B cell (primary cell): ENCODE measurements around the gene VSTM2B. TPM values are rescaled to one million over a fixed set of nuclear protein-coding genes. Genes with fewer than 3 reads are reported as not detected.

Source experiments
- ATAC-seq: fragments of 200-7000 bp; cut with Tn5 transposase; one replicate; pipeline ENCODE4 v1.10.0; 2021; ENCODE audit warnings: low read depth, mild to moderate bottlenecking, moderate number of reproducible peaks, moderate library complexity
- CTCF ChIA-PET: fragments of 350-600 bp; sonication (Branson Sonifier 250); formaldehyde crosslinking; loops from one replicate; lab custom pipeline; 2021; ENCODE audit warnings: antibody characterized with exemption, inconsistent platforms; lab: Charles Lee
- POLR2A ChIA-PET: fragments of 350-600 bp; sonication (Branson Sonifier 250); formaldehyde crosslinking; loops from one replicate; lab custom pipeline; 2021; ENCODE audit warnings: antibody characterized with exemption; lab: Charles Lee
- DNase-seq: peaks from one replicate; pipeline ENCODE4 v3.0.0; 2013
- H2AFZ ChIP-seq: 2 replicates; pipeline ENCODE4 v1.6.1; 2012; ENCODE audit warnings: mild to moderate bottlenecking, low read depth, low read length; ENCODE audit not compliant: insufficient read depth, poor library complexity, severe bottlenecking
- H3K27ac ChIP-seq, 2 donors: 1 replicate in 1 of 2; 2 replicates in 1 of 2; pipeline ENCODE4 v1.5.1; 2012 to 2013; ENCODE audit warnings: low read length in 2 of 2, mild to moderate bottlenecking in 2 of 2, moderate library complexity in 1 of 2
- H3K27me3 ChIP-seq, 4 experiments: fragments of 200-600 bp in 1 of 4; sonication (generic) in 1 of 4; replicated peaks in 1 of 4; 1 replicate in 2 of 4; 2 replicates in 2 of 4; pipeline versions ENCODE4 v1.6.1 to v1.7.0; 2013 to 2016; ENCODE audit warnings: low read length in 3 of 4, mild to moderate bottlenecking in 2 of 4, mixed read lengths in 1 of 4, moderate library complexity in 1 of 4; ENCODE audit not compliant: insufficient read depth in 4 of 4, control insufficient read depth in 3 of 4; ENCODE audit errors: control extremely low read depth in 1 of 4
- H3K36me3 ChIP-seq, 2 experiments: replicated peaks in 1 of 2; 1 replicate in 1 of 2; 2 replicates in 1 of 2; pipeline versions ENCODE4 v1.6.1 to v1.7.1; 2013; ENCODE audit warnings: low read length in 1 of 2; ENCODE audit not compliant: insufficient read depth in 2 of 2, control insufficient read depth in 1 of 2; ENCODE audit errors: control extremely low read depth in 1 of 2, extremely low read depth in 1 of 2
- H3K4me1 ChIP-seq, 2 donors: fragments of 200-600 bp in 1 of 2; sonication (generic) in 1 of 2; 1 replicate in 1 of 2; 2 replicates in 1 of 2; pipeline versions ENCODE4 v1.5.1 to v1.6.1; 2013 to 2017; ENCODE audit warnings: low read length in 2 of 2; ENCODE audit not compliant: control insufficient read depth in 2 of 2, insufficient read depth in 2 of 2
- H3K4me2 ChIP-seq: replicated peaks from 2 replicates; pipeline ENCODE3; 2012; ENCODE audit warnings: mild to moderate bottlenecking, low read depth, low read length; ENCODE audit not compliant: poor library complexity, severe bottlenecking
- H3K4me3 ChIP-seq, 5 experiments: fragments of 200-600 bp in 1 of 5; sonication (generic) in 1 of 5; 1 replicate in 3 of 5; 2 replicates in 2 of 5; pipeline versions ENCODE4 v1.5.1 to v1.7.0; 2011 to 2016; ENCODE audit warnings: low read length in 4 of 5, mild to moderate bottlenecking in 4 of 5, low read depth in 2 of 5, control low read depth in 1 of 5, moderate library complexity in 1 of 5; ENCODE audit not compliant: insufficient read depth in 1 of 5; ENCODE audit errors: control extremely low read depth in 1 of 5, extremely low read depth in 1 of 5
- H3K79me2 ChIP-seq: fragments of 200-600 bp; sonication (generic); one replicate; pipeline ENCODE4 v1.6.0; 2016; ENCODE audit warnings: low read length; ENCODE audit not compliant: control insufficient read depth, insufficient read depth
- H3K9ac ChIP-seq: fragments of 200-600 bp; sonication (generic); 2 replicates; pipeline ENCODE4 v1.6.1; 2017; ENCODE audit warnings: mild to moderate bottlenecking, low read length, moderate library complexity
- H3K9me3 ChIP-seq, 3 donors: one replicate each; pipeline versions ENCODE4 v1.6.1 to v1.7.1; 2013; ENCODE audit warnings: low read length in 2 of 3; ENCODE audit not compliant: control insufficient read depth in 2 of 3, insufficient read depth in 1 of 3; ENCODE audit errors: control extremely low read depth in 1 of 3
- H4K20me1 ChIP-seq: 2 replicates; pipeline ENCODE4 v1.6.0; 2012; ENCODE audit warnings: mild to moderate bottlenecking, low read length; ENCODE audit not compliant: insufficient read depth, control insufficient read depth, poor library complexity, severe bottlenecking
- H3K27ac Mint-ChIP-seq: one replicate; pipeline ENCODE4 v1.8.0; 2021; ENCODE audit warnings: mixed read lengths
- H3K27me3 Mint-ChIP-seq: one replicate; pipeline ENCODE4 v1.8.0; 2021; ENCODE audit warnings: mixed read lengths
- H3K4me1 Mint-ChIP-seq: one replicate; pipeline ENCODE4 v1.8.0; 2021; ENCODE audit warnings: mixed read lengths
- H3K4me3 Mint-ChIP-seq: one replicate; pipeline ENCODE4 v1.8.0; 2021; ENCODE audit warnings: mixed read lengths
- H3K9me3 Mint-ChIP-seq: one replicate; pipeline ENCODE4 v1.8.0; 2022; ENCODE audit warnings: mixed read lengths; ENCODE audit not compliant: insufficient read depth
- EZH2 ChIP-seq: IDR thresholded peaks from 2 replicates; pipeline ENCODE4 v1.6.1; 2012; ENCODE audit warnings: borderline replicate concordance, low read depth, mild to moderate bottlenecking, moderate library complexity, low read length; ENCODE audit not compliant: insufficient read depth, poor library complexity, severe bottlenecking
- WGBS: methylation state at CpG from one replicate; pipeline ENCODE4 v1.1.5; 2013; ENCODE audit warnings: missing lambda C conversion rate; ENCODE audit not compliant: insufficient coverage; 5-methylcytosine and 5-hydroxymethylcytosine counted together
- intact Hi-C: fragments of 100-400 bp; cut with micrococcal nuclease; formaldehyde crosslinking; loops from one replicate; pipeline ENCODE4 v1.10.0; 2022
- polyA plus RNA-seq: library from polyadenylated mRNA; depleted of rRNA; stranded (reverse); fragments of >200 nt; gene quantifications from 2 replicates; pipeline ENCODE4 v1.2.3, GENCODE V29; 2012
- total RNA-seq, 2 donors: library from RNA; stranded (reverse); fragments of 120-200 nt in 1 of 2; gene quantifications; 1 replicate in 1 of 2; 2 replicates in 1 of 2; pipeline versions ENCODE4 v1.2.3 to v1.2.4, GENCODE V29; 2013 to 2022
- TF ChIP-seq, protein P1 (sequence below): fragments of 200-600 bp; IDR thresholded peaks from one replicate; pipeline ENCODE4 v1.8.0; 2022; ENCODE audit warnings: antibody characterized with exemption, mild to moderate bottlenecking

VSTM2B gene
- total and polyA plus RNA-seq, 2 donors (not counting 1 experiment from before 2014, with no cell fraction given): not detected

DNA sequence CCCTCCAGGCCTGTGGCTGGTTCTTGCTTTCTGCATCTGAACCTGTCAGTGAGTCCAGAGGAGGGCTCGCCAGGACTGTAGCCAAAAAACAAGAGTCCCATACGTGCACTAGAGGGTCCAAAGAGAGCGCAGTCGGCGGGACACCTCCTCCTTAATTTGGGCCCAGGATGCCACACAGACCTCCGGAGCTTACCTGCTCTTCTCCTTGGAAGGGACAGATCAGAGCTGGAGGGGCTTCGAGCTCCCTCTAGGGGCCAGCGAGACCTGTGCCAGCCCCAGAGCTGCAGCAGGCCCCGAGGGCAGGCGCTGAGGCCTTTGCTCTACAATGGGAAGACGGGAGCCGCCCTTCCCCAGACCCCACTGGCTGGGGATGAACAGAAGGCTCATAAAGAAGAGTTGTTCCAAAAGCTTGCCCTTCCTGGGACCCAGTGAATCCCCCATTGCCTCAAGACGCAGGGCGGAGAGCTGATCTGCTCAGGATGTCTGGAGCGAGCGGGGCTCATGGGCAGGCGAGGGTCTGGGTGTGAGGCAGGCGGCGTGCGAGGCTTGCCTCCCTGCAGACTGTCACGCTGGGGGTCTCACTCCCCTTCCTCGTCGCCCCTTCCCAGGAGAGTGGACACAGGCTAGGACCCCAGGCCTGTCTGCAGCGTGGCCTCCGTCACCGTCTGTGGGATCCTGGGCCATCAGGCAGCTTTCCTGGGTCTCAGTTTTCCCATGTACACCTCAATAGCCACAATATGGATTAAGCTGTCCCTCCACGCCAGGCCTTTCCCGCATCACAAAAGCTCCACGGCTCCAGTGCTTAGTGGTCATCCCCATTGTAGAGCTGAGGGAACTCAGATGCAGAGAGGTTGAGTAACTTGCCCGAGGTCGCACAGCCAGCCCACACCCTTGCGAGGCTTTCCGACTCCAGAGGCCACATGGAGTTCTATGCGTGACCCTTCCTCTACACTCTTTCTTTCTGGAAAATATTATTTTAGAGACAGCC lies 46.9 kb upstream of the VSTM2B start:
- H3K27ac ChIP-seq: no peak overlapping the region
- ChIA-PET CTCF (no interaction called here), POLR2A (no interaction called here)
- no peak for ATAC-seq
- peaks cover 0 to 39% (median 14%) of the 10 kb centered on the region in 3 donors for H3K9me3 ChIP-seq
- TF ChIP-seq EZH2: no peak
- no peaks in the 10 kb centered on the region for H3K79me2 ChIP-seq
- no peak overlapping the region for H3K4me3 ChIP-seq
- H4K20me1 ChIP-seq: no peaks in the 10 kb centered on the region
- H3K4me2 ChIP-seq: no peak overlapping the region
- H3K4me1 Mint-ChIP-seq: no peaks in the 10 kb centered on the region
- H3K4me1 ChIP-seq: no peaks in the 10 kb centered on the region
- H3K9me3 Mint-ChIP-seq: peaks cover 9% of the 10 kb centered on the region
- no peak overlapping the region for H3K27ac Mint-ChIP-seq
- 57% methylated on average over 28 of the region's 34 CpGs for WGBS
- no peaks in the 10 kb centered on the region for H3K36me3 ChIP-seq
- H3K9ac ChIP-seq: no peak overlapping the region
- peaks cover 6% of the 10 kb centered on the region for H3K27me3 Mint-ChIP-seq
- intact Hi-C loops: no loop called here
- no peak overlapping the region for H3K4me3 Mint-ChIP-seq
- DNase-seq: no peak
- H2AFZ ChIP-seq: no peak overlapping the region
- H3K27me3 ChIP-seq: peaks cover 0 to 3% (median 0%) of the 10 kb centered on the region in 4 experiments

GRCh38 chr19:29479941-29480340 lies 45.9 kb upstream of the VSTM2B start:
- Histone ChIP-seq H3K36me3 (no peaks in the 10 kb centered on the region), H2AFZ (no peak overlapping the region), H4K20me1 (no peaks in the 10 kb centered on the region), H3K27me3 (peaks cover 0 to 3% (median 0%) of the 10 kb centered on the region in 4 experiments), H3K79me2 (no peaks in the 10 kb centered on the region), H3K9me3 (peaks cover 0 to 44% (median 14%) of the 10 kb centered on the region in 3 donors), H3K4me1 (no peaks in the 10 kb centered on the region), H3K4me3 (no peak overlapping the region), H3K4me2 (no peak overlapping the region), H3K9ac (no peak overlapping the region), H3K27ac (no peak overlapping the region)
- H3K4me1 Mint-ChIP-seq: no peaks in the 10 kb centered on the region
- intact Hi-C loops: no loop called here
- H3K9me3 Mint-ChIP-seq: peaks cover 9% of the 10 kb centered on the region
- ChIA-PET CTCF (no interaction called here), POLR2A (no interaction called here)
- peaks cover 12% of the 10 kb centered on the region for H3K27me3 Mint-ChIP-seq
- 82% methylated on average over 3 of the region's 3 CpGs for WGBS
- no peak overlapping the region for H3K4me3 Mint-ChIP-seq
- DNase-seq: no peak
- ATAC-seq: no peak
- no peak for TF ChIP-seq EZH2
- TF ChIP-seq, protein P1, sequence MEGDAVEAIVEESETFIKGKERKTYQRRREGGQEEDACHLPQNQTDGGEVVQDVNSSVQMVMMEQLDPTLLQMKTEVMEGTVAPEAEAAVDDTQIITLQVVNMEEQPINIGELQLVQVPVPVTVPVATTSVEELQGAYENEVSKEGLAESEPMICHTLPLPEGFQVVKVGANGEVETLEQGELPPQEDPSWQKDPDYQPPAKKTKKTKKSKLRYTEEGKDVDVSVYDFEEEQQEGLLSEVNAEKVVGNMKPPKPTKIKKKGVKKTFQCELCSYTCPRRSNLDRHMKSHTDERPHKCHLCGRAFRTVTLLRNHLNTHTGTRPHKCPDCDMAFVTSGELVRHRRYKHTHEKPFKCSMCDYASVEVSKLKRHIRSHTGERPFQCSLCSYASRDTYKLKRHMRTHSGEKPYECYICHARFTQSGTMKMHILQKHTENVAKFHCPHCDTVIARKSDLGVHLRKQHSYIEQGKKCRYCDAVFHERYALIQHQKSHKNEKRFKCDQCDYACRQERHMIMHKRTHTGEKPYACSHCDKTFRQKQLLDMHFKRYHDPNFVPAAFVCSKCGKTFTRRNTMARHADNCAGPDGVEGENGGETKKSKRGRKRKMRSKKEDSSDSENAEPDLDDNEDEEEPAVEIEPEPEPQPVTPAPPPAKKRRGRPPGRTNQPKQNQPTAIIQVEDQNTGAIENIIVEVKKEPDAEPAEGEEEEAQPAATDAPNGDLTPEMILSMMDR: no peak
- H3K27ac Mint-ChIP-seq: no peak overlapping the region
